Measurements from ENCODE around the gene ELOVL7. TPM values are rescaled to one million over a fixed set of nuclear protein-coding genes. Genes with fewer than 3 reads are reported as not detected.

ELOVL7 gene
- total RNA-seq, 1 donor from 2014 or later, result 41.8 TPM

- Histone ChIP-seq H3K27ac (no peak overlapping the region), H3K9me3 (no peaks in the 10 kb centered on the region), H3K36me3 (no peaks in the 10 kb centered on the region), H3K27me3 (no peaks in the 10 kb centered on the region), H3K4me1 (peaks cover 0 to 10% of the 10 kb centered on the region in 2 donors), H3K4me3 (no peak overlapping the region)
- DNase-seq (ENCODE audit: low spot score in 2 of 2), result no peak
- TF ChIP-seq CTCF (IDR thresholded peaks at IDR 0.05), result no peak
- intact Hi-C loops (cut with DNase I), result no loop called here
Measured at GRCh38 chr5:60705144-60705543, 138.9 kb downstream of the ELOVL7 start.

GRCh38 chr5:60703944-60704343, 140.1 kb downstream of the ELOVL7 start:
- intact Hi-C loops (cut with DNase I), result no loop called here
- H3K27ac ChIP-seq, result no peak overlapping the region
- no peaks in the 10 kb centered on the region for H3K36me3 ChIP-seq
- peaks cover 0 to 10% of the 10 kb centered on the region in 2 donors for H3K4me1 ChIP-seq
- DNase-seq (ENCODE audit: low spot score in 2 of 2), result no peak
- H3K4me3 ChIP-seq, result no peak overlapping the region
- no peaks in the 10 kb centered on the region for H3K9me3 ChIP-seq
- no peak for TF ChIP-seq CTCF (IDR thresholded peaks at IDR 0.05)
- H3K27me3 ChIP-seq, result no peaks in the 10 kb centered on the region

Other genes with a start within 250 kb of the ELOVL7 start
- 2.4 TPM for gene DEPDC1B, start 144.1 kb downstream of the ELOVL7 start, total RNA-seq
- 2.3 TPM for gene ERCC8, start 100.8 kb upstream of the ELOVL7 start, total RNA-seq
- 38.3 TPM for gene NDUFAF2, start 100.9 kb upstream of the ELOVL7 start, total RNA-seq

Measured in ascending aorta (tissue), 2 donors.